Muscle layer of colon (tissue), 2 donors: ENCODE measurements around the gene TMEM245.

Experiments used
- H3K27ac ChIP-seq: one replicate; pipeline ENCODE4 v1.7.0; 2013; ENCODE audit warnings: low read depth, mild to moderate bottlenecking, low read length, moderate library complexity
- H3K27me3 ChIP-seq, 2 donors: one replicate each; pipeline ENCODE4 v1.7.0; 2013; ENCODE audit warnings: low read length in 2 of 2, mild to moderate bottlenecking in 2 of 2; ENCODE audit not compliant: insufficient read depth in 2 of 2, control insufficient read depth in 1 of 2
- H3K36me3 ChIP-seq: one replicate; pipeline ENCODE4 v1.7.0; 2013; ENCODE audit warnings: mild to moderate bottlenecking, low read length; ENCODE audit not compliant: insufficient read depth
- H3K4me1 ChIP-seq: one replicate; pipeline ENCODE4 v1.7.0; 2013; ENCODE audit warnings: mild to moderate bottlenecking, low read length; ENCODE audit not compliant: insufficient read depth
- H3K4me3 ChIP-seq, 2 donors: one replicate each; pipeline ENCODE4 v1.7.0; 2013; ENCODE audit warnings: low read length in 2 of 2, low read depth in 1 of 2, mild to moderate bottlenecking in 1 of 2, moderate library complexity in 1 of 2
- H3K9ac ChIP-seq: one replicate; pipeline ENCODE4 v1.7.0; 2013; ENCODE audit warnings: low read length
- H3K9me3 ChIP-seq: one replicate; pipeline ENCODE4 v1.7.0; 2013; ENCODE audit warnings: mild to moderate bottlenecking, low read length
- donor health status: abdominal sarcoma.
- donor health status: Adenocarcinoma of cecum.

TMEM245 gene

GRCh38 chr9:109113892-109114609, 5.7 kb downstream of the TMEM245 start:
- peak overlapping the region; percentile 41 for H3K27ac ChIP-seq
- no peaks in the 10 kb centered on the region for H3K36me3 ChIP-seq
- H3K4me3 ChIP-seq: no peak overlapping the region
- H3K27me3 ChIP-seq: no peaks in the 10 kb centered on the region
- H3K9me3 ChIP-seq: no peaks in the 10 kb centered on the region
- H3K9ac ChIP-seq: no peak overlapping the region
- peaks cover 64% of the 10 kb centered on the region for H3K4me1 ChIP-seq

- Histone ChIP-seq H3K27me3 (no peaks in the 10 kb centered on the region), H3K9me3 (no peaks in the 10 kb centered on the region), H3K27ac (no peak overlapping the region), H3K9ac (no peak overlapping the region), H3K36me3 (no peaks in the 10 kb centered on the region), H3K4me3 (no peak overlapping the region), H3K4me1 (peaks cover 72% of the 10 kb centered on the region)
Measured at GRCh38 chr9:109113254-109113653, 6.5 kb downstream of the TMEM245 start.

- peak overlapping the region in 1 of 2 donors; percentile 16 for H3K4me3 ChIP-seq
- H3K4me1 ChIP-seq: peaks cover 65% of the 10 kb centered on the region
- no peak overlapping the region for H3K9ac ChIP-seq
- H3K9me3 ChIP-seq: no peaks in the 10 kb centered on the region
- H3K27ac ChIP-seq: peak overlapping the region; percentile 56
- no peaks in the 10 kb centered on the region for H3K36me3 ChIP-seq
- no peaks in the 10 kb centered on the region for H3K27me3 ChIP-seq
Measured at GRCh38 chr9:109110329-109111021, 9.3 kb downstream of the TMEM245 start.

- no peaks in the 10 kb centered on the region for H3K27me3 ChIP-seq
- H3K4me3 ChIP-seq: no peak overlapping the region
- H3K36me3 ChIP-seq: no peaks in the 10 kb centered on the region
- no peak overlapping the region for H3K9ac ChIP-seq
- H3K27ac ChIP-seq: peak overlapping the region; percentile 56
- H3K4me1 ChIP-seq: peaks cover 62% of the 10 kb centered on the region
- H3K9me3 ChIP-seq: no peaks in the 10 kb centered on the region
Measured at GRCh38 chr9:109109967-109110328, 9.8 kb downstream of the TMEM245 start.

GRCh38 chr9:109108318-109108717, 11.4 kb downstream of the TMEM245 start:
- H3K4me3 ChIP-seq: no peak overlapping the region
- peak overlapping the region; percentile 67 for H3K27ac ChIP-seq
- H3K4me1 ChIP-seq: peaks cover 45% of the 10 kb centered on the region
- no peaks in the 10 kb centered on the region for H3K36me3 ChIP-seq
- no peaks in the 10 kb centered on the region for H3K27me3 ChIP-seq
- no peaks in the 10 kb centered on the region for H3K9me3 ChIP-seq
- peak overlapping the region; percentile 34 for H3K9ac ChIP-seq

- peak overlapping the region; percentile 25 for H3K9ac ChIP-seq
- peak overlapping the region; percentile 67 for H3K27ac ChIP-seq
- H3K9me3 ChIP-seq: no peaks in the 10 kb centered on the region
- no peaks in the 10 kb centered on the region for H3K27me3 ChIP-seq
- no peak overlapping the region for H3K4me3 ChIP-seq
- H3K36me3 ChIP-seq: no peaks in the 10 kb centered on the region
- peaks cover 42% of the 10 kb centered on the region for H3K4me1 ChIP-seq
Measured at GRCh38 chr9:109107402-109108240, 12.1 kb downstream of the TMEM245 start.

GRCh38 chr9:109101810-109102209, 17.9 kb downstream of the TMEM245 start:
- no peaks in the 10 kb centered on the region for H3K36me3 ChIP-seq
- H3K4me1 ChIP-seq: peaks cover 48% of the 10 kb centered on the region
- no peak overlapping the region for H3K27ac ChIP-seq
- H3K4me3 ChIP-seq: no peak overlapping the region
- no peaks in the 10 kb centered on the region for H3K9me3 ChIP-seq
- H3K9ac ChIP-seq: no peak overlapping the region
- H3K27me3 ChIP-seq: no peaks in the 10 kb centered on the region

GRCh38 chr9:109101202-109101595, 18.5 kb downstream of the TMEM245 start:
- H3K27me3 ChIP-seq: no peaks in the 10 kb centered on the region
- H3K36me3 ChIP-seq: no peaks in the 10 kb centered on the region
- peak overlapping the region; percentile 49 for H3K27ac ChIP-seq
- peaks cover 48% of the 10 kb centered on the region for H3K4me1 ChIP-seq
- H3K9me3 ChIP-seq: no peaks in the 10 kb centered on the region
- H3K9ac ChIP-seq: no peak overlapping the region
- no peak overlapping the region for H3K4me3 ChIP-seq

- no peak overlapping the region for H3K27ac ChIP-seq
- no peak overlapping the region for H3K4me3 ChIP-seq
- H3K9ac ChIP-seq: no peak overlapping the region
- no peaks in the 10 kb centered on the region for H3K36me3 ChIP-seq
- no peaks in the 10 kb centered on the region for H3K9me3 ChIP-seq
- H3K4me1 ChIP-seq: peaks cover 51% of the 10 kb centered on the region
- no peaks in the 10 kb centered on the region for H3K27me3 ChIP-seq
Measured at GRCh38 chr9:109100543-109101201, 19.1 kb downstream of the TMEM245 start.

- Histone ChIP-seq H3K27ac (peak overlapping the region; percentile 41), H3K36me3 (peaks cover 7% of the 10 kb centered on the region), H3K9me3 (no peaks in the 10 kb centered on the region), H3K4me3 (peak overlapping the region in 1 of 2 donors; percentile 19), H3K4me1 (peaks cover 61% of the 10 kb centered on the region), H3K27me3 (no peaks in the 10 kb centered on the region), H3K9ac (no peak overlapping the region)
Measured at GRCh38 chr9:109098960-109099308, 20.8 kb downstream of the TMEM245 start.
